Measurements from ENCODE around the gene MIB2.
"Not testable (repeated sequence)": the region's sequence is repeated elsewhere in the genome, so short reads cannot be mapped to it uniquely, and the experiment has no call there.

Gene MIB2

DNA sequence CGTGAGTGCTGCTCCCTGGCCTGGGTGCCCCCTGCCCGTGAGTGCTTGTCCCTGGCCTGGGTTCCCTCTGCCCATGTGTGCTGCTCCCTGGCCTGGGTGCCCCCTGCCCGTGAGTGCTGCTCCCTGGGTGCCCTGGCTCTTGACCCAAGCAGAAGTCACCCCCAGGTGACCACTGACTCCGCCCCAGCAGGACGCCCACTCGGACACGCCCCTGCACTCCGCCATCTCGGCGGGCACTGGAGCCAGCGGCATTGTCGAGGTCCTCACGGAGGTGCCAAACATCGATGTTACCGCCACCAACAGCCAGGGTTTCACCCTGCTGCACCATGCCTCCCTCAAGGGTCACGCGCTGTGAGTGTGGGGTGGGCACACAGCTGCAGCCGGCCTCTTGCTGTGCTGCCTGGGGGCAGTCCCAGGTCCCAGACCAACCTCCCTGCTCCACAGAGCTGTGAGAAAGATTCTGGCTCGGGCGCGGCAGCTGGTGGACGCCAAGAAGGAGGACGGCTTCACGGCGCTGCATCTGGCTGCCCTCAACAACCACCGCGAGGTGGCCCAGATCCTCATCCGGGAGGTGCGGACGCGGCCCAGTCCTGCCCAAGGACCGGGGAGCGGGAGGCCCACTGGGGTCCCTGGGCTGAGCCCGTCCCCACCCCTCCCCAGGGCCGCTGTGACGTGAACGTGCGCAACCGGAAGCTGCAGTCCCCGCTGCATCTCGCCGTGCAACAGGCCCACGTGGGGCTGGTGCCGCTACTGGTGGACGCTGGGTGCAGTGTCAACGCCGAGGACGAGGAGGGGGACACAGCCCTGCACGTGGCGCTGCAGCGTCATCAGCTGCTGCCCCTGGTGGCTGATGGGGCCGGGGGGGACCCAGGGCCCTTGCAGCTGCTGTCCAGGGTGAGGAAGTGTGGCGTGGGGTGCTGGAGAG lies 12.8 kb downstream of the MIB2 start:
- no peak for DNase-seq

GRCh38 chr1:1628754-1629429 lies 13.6 kb downstream of the MIB2 start:
- no peak for DNase-seq

DNA sequence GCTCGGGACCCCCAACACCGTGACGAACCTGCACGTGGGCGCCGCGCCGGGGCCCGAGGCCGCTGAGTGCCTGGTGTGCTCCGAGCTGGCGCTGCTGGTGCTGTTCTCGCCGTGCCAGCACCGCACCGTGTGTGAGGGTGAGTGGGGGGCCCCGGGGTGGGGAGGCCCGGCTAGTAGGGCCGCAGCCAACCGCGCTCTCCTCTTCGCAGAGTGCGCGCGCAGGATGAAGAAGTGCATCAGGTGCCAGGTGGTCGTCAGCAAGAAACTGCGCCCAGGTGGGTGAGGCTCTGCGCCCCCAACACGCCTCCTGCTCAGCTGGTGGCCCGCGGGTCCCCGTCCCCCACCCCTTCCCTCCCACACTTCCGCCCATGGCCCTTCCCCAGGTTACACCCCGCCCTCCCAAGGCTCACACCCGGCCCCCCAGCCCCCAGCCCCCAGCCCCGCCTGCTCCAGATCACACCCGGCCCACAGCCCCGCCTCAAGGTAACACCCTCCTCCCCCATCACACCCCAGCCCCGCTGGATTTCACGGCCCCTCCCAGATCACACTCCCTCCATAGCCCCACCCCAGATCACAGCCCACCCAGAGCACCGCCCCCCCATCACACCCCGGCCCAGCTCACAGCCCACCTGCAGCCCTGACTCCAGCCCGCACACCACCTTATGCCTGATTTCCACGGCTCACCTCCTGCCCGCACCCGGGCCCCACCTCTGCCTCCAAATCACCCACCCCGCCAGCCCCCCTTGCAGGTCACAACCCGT lies 14.3 kb downstream of the MIB2 start:
- no peak for DNase-seq

- DNase-seq, result peak; percentile 87 to 88
Measured at GRCh38 chr1:1630191-1630964, 15.1 kb downstream of the MIB2 start.

- DNase-seq, result no peak
Measured at GRCh38 chr1:1630965-1631781, 15.9 kb downstream of the MIB2 start.

- no peak for DNase-seq
Measured at GRCh38 chr1:1631782-1632420, 16.6 kb downstream of the MIB2 start, which contains the start of gene MMP23B. MMP23B (plus strand) TSS chr1:1632173; CDS start chr1:1632219, 46 bp downstream.

- DNase-seq, result not testable (repeated sequence)
Measured at GRCh38 chr1:1633409-1633808, 18.1 kb downstream of the MIB2 start.

DNA sequence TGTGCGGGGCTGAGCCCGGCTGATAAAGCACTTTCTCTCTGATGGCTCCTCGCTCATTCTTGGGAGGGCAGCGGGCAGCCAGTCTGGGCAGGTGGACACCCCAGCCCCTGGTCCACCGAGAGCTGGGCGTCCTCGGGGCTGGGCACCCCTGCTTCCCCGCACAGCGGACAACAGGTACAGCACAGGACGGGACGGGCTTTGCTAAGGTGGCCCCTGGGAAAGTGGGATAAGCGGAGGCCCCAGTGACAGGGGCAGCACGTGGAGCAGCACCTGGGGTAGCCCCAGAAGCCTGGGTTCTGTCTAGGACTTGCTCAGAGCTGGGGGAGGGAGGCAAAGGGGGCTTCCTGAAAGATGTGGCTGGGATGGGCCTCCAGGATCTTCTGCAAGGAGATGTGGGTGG lies 19.3 kb downstream of the MIB2 start:
- DNase-seq, result not testable (repeated sequence)

DNA sequence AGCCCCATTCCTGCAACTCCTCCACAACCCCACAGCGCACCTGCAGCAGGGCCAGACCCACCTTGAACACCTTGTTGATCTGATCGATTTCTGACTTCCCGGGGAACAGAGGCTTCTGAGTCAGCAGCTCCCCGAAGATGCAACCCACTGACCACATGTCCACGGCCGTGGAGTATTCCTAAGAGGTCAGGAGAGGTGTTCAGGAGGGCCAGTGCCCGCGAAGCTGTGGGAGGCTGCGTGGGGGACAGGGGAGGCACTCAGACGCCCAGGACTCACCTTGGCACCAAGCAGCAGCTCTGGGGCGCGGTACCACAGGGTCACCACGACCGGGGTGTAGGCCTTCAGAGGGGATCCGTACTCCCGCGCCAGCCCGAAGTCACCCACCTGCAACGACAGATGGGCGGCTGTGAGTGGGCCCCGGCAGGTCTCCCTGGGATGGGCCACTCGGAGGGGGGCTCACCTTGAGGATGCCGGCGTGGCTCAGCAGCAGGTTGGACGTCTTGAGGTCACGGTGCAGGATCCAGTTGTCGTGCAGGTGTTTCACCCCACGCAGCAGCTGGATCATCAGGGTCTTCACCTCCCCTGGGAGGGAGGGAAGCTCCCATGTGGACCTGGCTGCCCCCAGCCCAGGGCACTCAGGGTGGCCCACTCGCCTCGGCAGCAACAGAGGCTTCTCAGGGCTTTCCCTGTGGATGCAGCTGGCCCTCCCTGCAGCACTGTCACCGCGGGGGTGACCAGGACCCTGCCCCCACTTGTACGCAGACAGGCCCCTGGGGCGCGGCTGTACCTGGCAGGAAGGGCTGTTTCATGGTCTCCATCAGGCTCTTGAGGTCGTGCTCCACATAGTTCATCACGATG lies 21.6 kb downstream of the MIB2 start:
- DNase-seq, result not testable (repeated sequence)

GRCh38 chr1:1637479-1637875 lies 22.2 kb downstream of the MIB2 start:
- not testable (repeated sequence) for DNase-seq

DNA sequence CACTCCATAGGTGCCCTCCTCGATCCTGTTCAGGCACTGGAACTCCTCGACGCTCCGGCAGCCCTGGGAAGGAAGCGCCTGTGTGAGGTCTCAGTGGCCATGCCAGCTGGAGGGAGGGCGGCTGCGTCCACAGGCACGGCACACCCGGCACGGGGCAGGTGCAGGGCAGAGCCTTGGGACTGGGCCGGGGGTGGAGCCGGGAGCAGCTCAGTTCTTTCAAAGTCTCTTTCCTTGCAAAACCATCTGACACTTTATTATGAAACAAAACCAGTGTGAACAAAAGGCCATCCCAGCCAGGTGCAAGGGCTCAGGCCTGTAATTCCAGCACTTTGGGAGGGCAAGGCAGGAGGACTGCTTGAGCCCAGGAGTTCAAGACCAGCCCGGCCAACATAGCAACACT lies 23.2 kb downstream of the MIB2 start:
- DNase-seq, result not testable (repeated sequence)

GRCh38 chr1:1639368-1639767 lies 24.1 kb downstream of the MIB2 start:
- not testable (repeated sequence) for DNase-seq

DNA sequence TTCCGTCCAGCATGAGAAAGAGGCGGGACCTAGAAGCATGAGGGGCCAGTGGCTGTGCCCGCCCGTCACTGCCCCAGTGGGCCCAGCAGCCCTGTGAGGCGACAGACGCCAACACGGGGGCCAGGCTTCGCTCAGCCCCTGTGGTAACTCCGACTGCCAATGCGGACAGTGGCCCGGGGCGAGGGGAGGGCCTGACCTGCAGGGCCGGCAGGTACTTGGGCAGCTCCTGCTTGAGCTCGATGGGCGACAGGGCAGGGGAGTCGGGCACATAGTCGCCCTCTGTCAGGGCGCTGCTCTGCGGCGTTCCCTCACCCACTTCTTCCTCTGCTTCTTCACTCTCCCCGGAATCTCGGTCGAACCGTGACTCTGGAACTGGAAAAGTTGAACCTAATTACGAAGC lies 24.8 kb downstream of the MIB2 start:
- DNase-seq, result not testable (repeated sequence)

- not testable (repeated sequence) for DNase-seq
Measured at GRCh38 chr1:1640711-1641461, 25.6 kb downstream of the MIB2 start.

- DNase-seq, result not testable (repeated sequence)
Measured at GRCh38 chr1:1646326-1646725, 31.0 kb downstream of the MIB2 start.

GRCh38 chr1:1647567-1648241 lies 32.4 kb downstream of the MIB2 start:
- DNase-seq, result not testable (repeated sequence)

GRCh38 chr1:1648265-1648664 lies 33.0 kb downstream of the MIB2 start:
- DNase-seq, result not testable (repeated sequence)
